Measurements from ENCODE around the gene L2HGDH. TPM values are rescaled to one million over a fixed set of nuclear protein-coding genes. Genes with fewer than 3 reads are reported as not detected.
A peak's percentile ranks its signal among the peaks of the same experiment; 100 is the strongest.

Gene L2HGDH
- total RNA-seq, 1 experiment from 2014 or later, result 22.6 TPM

DNA sequence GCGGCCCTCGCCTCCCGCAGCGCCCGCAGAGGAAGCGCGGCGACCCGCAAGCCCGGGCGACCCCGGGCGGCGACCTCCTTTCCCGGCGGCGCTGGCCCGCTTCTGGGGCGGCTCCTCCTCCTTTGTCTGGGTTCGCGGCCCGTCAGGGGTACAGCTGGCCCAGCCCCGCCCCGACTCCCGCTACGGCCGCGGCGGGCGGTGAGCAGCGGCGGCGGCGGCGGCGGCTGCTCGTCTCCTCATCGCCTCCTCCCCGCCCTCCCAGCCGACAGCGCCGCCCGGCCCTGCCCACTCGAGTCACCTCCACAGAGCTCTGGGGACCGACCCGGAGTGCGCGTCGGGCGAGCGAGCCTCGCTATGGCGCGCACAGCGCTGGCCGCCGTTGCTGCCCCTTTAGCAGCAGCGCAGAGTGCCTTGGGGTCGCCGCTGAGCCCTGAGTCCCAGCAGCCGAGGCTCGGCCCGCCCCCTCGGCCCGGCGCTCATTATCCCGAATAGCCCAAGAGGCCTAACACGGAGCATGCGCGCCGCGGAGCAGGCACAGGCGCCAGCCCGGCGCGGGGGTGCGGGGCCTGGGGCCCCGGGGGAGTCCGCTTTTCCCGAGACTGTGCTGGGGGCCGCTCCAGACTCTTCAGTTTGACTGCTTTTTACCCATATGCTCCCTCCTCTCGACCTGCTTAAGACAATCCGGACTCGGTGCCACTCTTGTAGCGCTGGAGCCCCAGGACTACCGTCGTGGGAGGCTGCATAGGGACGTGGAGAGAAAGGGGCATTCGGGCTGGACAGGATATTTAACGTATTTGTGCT is 80.4 kb downstream of the L2HGDH start, which contains the start of gene SOS2:
Gene SOS2 (minus strand): TSS at position 104 of the 801 bp plus-strand sequence. CDS start 295 bp downstream, outside the sequence.
- Histone ChIP-seq H4K20me1 (ENCODE audit: control insufficient read depth, insufficient read depth, insufficient read length) (no peaks in the 10 kb centered on the region), H3K23ac (ENCODE audit: insufficient read length, low read depth, low read length) (no peak within 1 kb of the TSS), H4K91ac (ENCODE audit: insufficient read length, low read depth, low read length) (no peak within 1 kb of the TSS), H3K9ac (ENCODE audit: extremely low read depth, insufficient read length, low read length) (peak within 1 kb of the TSS; percentile 54), H3K56ac (ENCODE audit: insufficient read length, low read depth, low read length) (no peak within 1 kb of the TSS), H3K79me1 (ENCODE audit: insufficient read depth, low read depth, low read length, poor library complexity, severe bottlenecking) (no peaks in the 10 kb centered on the region), H4K5ac (ENCODE audit: insufficient read length, low read depth, low read length) (no peak within 1 kb of the TSS), H2BK5ac (ENCODE audit: insufficient read length, low read length) (no peak within 1 kb of the TSS), H3T11ph (ENCODE audit: low read length) (no peak within 1 kb of the TSS), H3K27me3 (ENCODE audit: insufficient read depth, low read length) (no peaks in the 10 kb centered on the region), H3K14ac (ENCODE audit: insufficient read depth, low read length) (peak within 1 kb of the TSS; percentile 79; the same call in 1 of the 2 replicates), H2BK12ac (ENCODE audit: insufficient read length, low read depth, low read length) (no peak within 1 kb of the TSS), H2AK5ac (ENCODE audit: insufficient read length, low read length) (no peak within 1 kb of the TSS), H2BK120ac (ENCODE audit: low read depth, low read length, poor library complexity, severe bottlenecking) (no peak within 1 kb of the TSS), H3K18ac (ENCODE audit: insufficient read length, low read depth, low read length) (no peak within 1 kb of the TSS), H4K8ac (replicated peaks; ENCODE audit: insufficient read length, low read depth, low read length) (no peak within 1 kb of the TSS), H2BK15ac (ENCODE audit: low read depth, low read length) (no peak within 1 kb of the TSS; the same call in 1 of the 2 replicates), H3K23me2 (ENCODE audit: insufficient read length, low read depth, low read length, poor library complexity, severe bottlenecking) (peaks cover 7% of the 10 kb centered on the region), H3K4ac (ENCODE audit: low read depth, low read length) (no peak within 1 kb of the TSS), H2AFZ (ENCODE audit: low read length) (no peak within 1 kb of the TSS), H3K4me1 (ENCODE audit: insufficient read depth, low read length) (no peaks in the 10 kb centered on the region), H3K4me2 (ENCODE audit: insufficient read depth, insufficient read length, low read length) (peak within 1 kb of the TSS; percentile 84), H3K79me2 (ENCODE audit: insufficient read depth, low read length) (0 out of 2 replicates have a peak, but pooled peaks cover 4% of the 10 kb centered on the region), H3K27ac (ENCODE audit: insufficient read length, low read depth, low read length) (no peak within 1 kb of the TSS), H3K9me3 (ENCODE audit: control insufficient read depth, low read depth, low read length) (no peaks in the 10 kb centered on the region), H2BK20ac (ENCODE audit: low read depth, low read length, poor library complexity, severe bottlenecking) (no peak within 1 kb of the TSS)
- Mint-ChIP-seq H3K27me3 (ENCODE audit: low read depth) (no peaks in the 10 kb centered on the region), H3K9me3 (peaks cover 5 to 10% of the 10 kb centered on the region in 2 experiments), H3K4me3 (peak within 1 kb of the TSS; percentile 82 to 91), H3K36me3 (ENCODE audit: insufficient read depth in 1 of 3, low read depth in 3 of 3) (peaks cover 8 to 12% (median 8%) of the 10 kb centered on the region in 3 experiments), H3K27ac (peak within 1 kb of the TSS in 2 of 3 experiments; percentile 72 to 88; a peak in 4 of 7 replicates), H3K4me1 (peaks cover 18 to 22% of the 10 kb centered on the region in 2 experiments)
- peak; percentile 91 for DNase-seq
- no peak for TF ChIP-seq CTCF (conservative IDR thresholded peaks at IDR 0.05)
- WGBS (ENCODE audit: extremely low coverage, insufficient read length, low lambda C conversion rate), result no CpG with 5 or more reads among the region's 90 CpGs

Data from H9 (cell line).